GM21619 (cell line): ENCODE results near the gene PKP1.
"Not testable (repeated sequence)": the region's sequence is repeated elsewhere in the genome, so short reads cannot be mapped to it uniquely, and the experiment has no call there.

Experiments used
- ATAC-seq: cut with Tn5 transposase; IDR thresholded peaks from one replicate; pipeline ENCODE4 v1.9.1; 2021; ENCODE audit not compliant: unreplicated experiment

The PKP1 gene

GRCh38 chr1:201282931-201283829, at the start of gene PKP1:
Gene PKP1 (plus strand): TSS chr1:201283506. CDS start chr1:201283703, 197 bp downstream.
- no peak for ATAC-seq

GRCh38 chr1:201239646-201240045, 43.7 kb upstream of the PKP1 start:
- ATAC-seq = not testable (repeated sequence)

GRCh38 chr1:201240171-201240570, 43.1 kb upstream of the PKP1 start:
- no peak for ATAC-seq

- no peak for ATAC-seq
These were observed 41.6 kb upstream of the PKP1 start for GRCh38 chr1:201241736-201242135.

- no peak for ATAC-seq
These were observed 38.2 kb upstream of the PKP1 start for GRCh38 chr1:201245082-201245481.

GRCh38 chr1:201248721-201249559, 34.4 kb upstream of the PKP1 start:
- ATAC-seq = no peak

- ATAC-seq = no peak
These were observed 32.8 kb upstream of the PKP1 start for GRCh38 chr1:201250326-201251011.

- no peak for ATAC-seq
These were observed 31.9 kb upstream of the PKP1 start for GRCh38 chr1:201251411-201251810.

GRCh38 chr1:201251851-201252430, 31.4 kb upstream of the PKP1 start:
- no peak for ATAC-seq

- ATAC-seq = no peak
These were observed 30.3 kb upstream of the PKP1 start for GRCh38 chr1:201252944-201253371.

GRCh38 chr1:201253411-201253810, 29.9 kb upstream of the PKP1 start:
- ATAC-seq = no peak

GRCh38 chr1:201253906-201254624, 29.2 kb upstream of the PKP1 start:
- no peak for ATAC-seq

GRCh38 chr1:201254625-201255478, 28.5 kb upstream of the PKP1 start:
- ATAC-seq = no peak

GRCh38 chr1:201255479-201256362, 27.6 kb upstream of the PKP1 start:
- ATAC-seq = no peak

- ATAC-seq = not testable (repeated sequence)
These were observed 25.2 kb upstream of the PKP1 start for GRCh38 chr1:201258132-201258531.

- no peak for ATAC-seq
These were observed 24.5 kb upstream of the PKP1 start for GRCh38 chr1:201258763-201259230.

- ATAC-seq = no peak
These were observed 23.6 kb upstream of the PKP1 start for GRCh38 chr1:201259476-201260235.

GRCh38 chr1:201260236-201260590, 23.1 kb upstream of the PKP1 start:
- no peak for ATAC-seq
